GM21528 (cell line): Measurements from ENCODE around the gene GRIA1.

Experiments
- ATAC-seq: cut with Tn5 transposase; IDR thresholded peaks from one replicate; pipeline ENCODE4 v1.9.1; 2021; ENCODE audit warnings: mild to moderate bottlenecking, moderate library complexity; ENCODE audit not compliant: unreplicated experiment, low FRiP score

Gene GRIA1

DNA sequence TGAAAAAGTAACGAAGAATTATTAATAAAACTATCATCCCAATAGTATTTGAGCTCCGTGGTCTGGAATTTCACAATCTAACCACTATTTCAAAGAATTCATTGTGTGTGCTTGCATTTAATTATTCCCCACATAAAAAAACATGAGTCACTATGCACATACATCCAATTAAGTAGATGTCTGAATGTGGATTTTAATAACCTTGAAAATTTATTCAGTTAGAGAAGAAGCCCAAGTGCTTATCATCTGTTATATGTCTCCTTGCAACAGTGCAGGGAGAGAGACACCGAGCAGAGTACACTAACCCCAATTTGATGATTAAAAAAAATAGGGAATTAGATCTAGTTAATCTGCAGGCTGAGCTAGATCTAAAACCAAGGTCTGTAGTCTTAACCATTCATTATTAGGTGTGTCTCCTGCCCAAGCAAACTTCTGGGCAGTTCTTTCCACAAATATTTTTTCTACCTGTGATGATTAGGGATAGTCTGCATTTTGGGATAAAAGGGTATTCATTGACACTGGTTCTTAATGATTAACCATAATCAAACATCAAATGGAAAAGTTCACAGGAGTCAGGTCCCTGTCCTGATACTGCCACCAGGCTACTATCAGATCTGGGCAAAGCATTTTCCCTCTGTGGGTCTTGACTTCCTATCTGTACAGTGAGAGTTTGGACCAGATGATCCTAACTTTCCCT is 164.2 kb downstream of the GRIA1 start:
- no peak for ATAC-seq

DNA sequence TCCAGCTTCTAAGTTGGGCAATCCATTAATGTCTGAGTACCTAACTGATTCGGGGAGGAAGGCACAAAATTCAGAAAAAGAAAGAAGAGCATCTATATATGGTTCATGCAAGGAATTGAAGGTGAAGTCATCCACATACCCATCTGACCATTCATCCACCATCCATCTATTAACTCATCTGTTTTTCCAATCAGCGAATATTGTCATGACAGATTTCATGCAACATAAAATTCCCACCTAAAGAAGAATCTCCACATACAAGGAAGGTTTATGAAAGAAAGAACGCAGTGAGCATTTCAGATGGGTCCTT is 164.7 kb downstream of the GRIA1 start:
- ATAC-seq = no peak

DNA sequence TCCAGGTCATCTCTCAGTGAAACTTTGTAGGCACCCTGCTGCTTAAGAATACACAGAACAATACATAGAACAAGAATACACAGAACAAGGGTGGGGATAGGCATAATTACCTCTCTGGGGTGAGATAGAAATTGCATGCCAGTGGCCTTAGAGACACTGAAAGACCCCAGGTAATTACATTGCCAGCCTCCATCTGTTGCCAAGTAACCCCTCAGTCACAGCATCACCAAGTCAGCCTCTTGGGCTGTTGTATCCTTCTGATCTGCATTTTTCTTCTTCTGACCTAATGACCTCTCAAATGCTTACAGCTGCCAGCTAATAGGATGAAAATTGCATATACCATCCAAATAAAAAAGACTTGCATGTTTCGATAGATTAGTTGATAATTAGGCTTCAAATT is 167.7 kb downstream of the GRIA1 start:
- ATAC-seq = no peak

DNA sequence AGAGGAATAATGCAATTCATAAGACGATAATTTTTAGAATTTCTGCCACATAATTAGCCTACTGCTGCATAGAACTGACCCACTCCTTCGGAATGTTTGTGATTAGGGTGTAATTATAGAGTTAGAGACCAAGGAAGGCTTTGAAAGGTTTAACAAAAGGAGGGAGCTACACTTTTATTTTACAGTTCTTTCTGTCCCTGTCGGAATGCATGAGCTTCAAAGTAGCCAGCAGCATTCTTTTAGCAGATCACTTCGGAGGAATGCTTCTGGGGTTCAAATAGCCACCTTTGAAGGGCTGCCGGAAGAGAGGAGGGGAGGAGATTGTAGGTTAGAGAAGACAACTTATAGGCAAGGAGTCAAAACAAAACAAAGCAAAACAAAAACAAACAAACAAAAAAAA is 168.1 kb downstream of the GRIA1 start:
- no peak for ATAC-seq

DNA sequence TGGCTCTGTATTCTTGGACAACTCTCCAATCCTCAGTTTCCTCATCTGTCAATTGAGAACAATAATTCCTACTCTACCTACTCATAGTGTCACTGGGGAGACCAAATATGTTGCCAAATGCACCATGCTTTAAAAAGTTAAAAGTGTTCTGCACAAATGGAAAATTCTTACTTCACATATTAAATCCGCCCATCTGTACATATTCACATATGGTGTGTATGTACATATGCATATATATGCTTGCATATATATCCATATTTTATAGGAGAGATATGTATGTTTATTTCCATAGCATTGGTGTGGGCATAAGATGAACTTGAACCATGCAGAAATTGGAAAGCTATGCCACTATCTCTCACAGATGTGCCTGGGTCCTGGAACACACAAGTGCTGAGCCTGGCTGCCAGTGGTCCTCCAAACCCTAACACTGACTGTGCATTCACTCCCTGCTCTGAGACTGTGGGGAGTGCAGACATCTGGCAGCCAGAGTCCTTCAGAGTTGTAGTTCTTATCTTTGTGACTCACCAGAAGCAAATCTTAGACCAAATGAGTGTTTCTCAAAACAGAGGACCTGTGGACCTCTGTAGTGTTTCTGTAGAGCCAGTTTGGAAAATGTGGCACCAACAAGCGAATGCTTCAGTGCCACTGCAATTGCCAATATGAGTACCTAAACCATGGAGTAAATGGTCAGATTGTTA is 168.7 kb downstream of the GRIA1 start:
- ATAC-seq = no peak

DNA sequence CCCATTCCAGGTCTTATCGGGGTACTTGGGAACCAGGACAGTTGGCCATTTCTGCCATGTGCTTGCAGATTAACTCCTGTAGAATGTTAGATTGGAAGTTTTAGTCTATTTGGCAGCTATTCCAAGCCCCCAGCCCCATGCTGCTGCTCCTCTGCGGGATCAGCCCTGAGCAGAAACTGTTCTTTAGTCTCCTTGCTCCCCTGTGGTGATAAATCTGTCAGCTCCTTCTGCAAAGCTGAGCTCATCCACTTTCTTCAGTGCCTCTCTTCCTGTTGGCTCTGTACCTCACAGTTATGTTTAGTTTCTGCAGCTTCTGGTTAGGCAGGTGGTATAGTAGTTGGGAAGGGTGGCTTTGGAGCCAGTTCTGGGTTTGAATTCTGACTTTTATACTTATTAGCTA is 170.4 kb downstream of the GRIA1 start:
- no peak for ATAC-seq

DNA sequence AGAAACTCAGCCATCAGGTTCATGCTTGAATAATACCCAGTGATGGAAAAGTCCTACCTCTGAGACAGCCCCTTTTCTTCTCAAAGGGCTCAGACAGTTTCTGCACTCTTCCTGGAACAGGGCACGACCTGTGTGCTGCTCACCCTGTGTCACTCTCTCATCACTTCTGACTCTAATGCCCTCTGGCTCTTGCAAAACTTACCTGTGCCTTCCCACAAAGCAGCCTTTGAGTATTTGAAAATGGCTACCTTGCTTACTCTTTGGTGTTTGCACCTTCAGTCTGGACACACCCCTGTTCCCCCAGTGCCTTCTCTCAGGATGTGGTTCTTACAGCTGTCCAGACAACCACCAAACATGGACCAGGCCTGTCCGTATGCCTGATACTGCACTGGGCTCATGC is 171.4 kb downstream of the GRIA1 start:
- ATAC-seq = no peak

DNA sequence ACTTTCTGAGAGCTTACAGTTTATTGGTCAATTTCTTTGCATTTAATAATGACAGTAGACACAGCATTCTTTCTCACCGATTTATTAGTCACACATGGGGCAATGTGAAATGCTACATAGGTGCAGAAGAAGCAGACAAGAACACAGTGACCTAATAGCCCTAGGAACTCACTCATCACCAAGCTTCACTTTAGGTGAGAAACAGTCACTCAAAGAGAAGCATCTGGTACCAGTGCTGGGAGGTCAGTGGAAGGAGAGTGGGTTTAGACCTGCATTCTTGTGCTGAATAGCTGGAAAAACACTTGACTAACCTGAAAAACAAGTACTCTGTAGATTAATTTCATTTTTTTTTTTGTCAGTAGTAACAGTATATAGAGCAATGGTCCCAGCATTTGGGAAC is 179.6 kb downstream of the GRIA1 start:
- no peak for ATAC-seq

DNA sequence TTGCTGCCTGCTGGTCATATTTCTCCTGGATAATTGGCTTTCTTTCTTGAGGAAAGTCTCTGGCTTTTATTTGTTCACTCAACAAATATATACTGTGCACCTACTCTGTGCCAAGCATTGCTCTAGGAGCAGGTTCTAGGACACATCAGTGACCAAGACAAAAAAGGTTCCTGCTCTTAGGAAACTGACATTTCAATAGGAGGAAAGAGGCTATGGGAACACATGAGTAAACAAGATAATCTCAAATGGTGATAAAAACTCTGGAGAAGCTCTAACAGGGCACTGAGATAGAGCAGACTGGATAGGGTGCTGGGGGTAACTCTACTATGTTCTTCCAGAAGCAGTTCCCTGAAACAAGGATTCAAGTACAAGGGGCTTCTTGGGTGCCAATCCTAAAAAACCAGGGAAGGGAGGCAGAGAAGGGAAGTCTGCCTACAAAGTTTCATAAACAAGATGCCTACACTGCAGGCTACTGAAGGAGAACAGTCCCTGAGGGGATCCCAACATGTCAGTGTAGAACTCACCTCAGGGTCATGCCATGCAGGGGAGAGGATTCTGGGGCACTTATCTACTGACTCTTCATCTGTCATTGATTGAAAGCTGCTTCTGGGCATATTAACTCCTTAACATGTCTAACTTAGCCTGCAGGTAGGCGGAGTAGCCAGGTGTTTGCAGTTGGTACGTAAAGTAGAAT is 181.3 kb downstream of the GRIA1 start:
- ATAC-seq = no peak

DNA sequence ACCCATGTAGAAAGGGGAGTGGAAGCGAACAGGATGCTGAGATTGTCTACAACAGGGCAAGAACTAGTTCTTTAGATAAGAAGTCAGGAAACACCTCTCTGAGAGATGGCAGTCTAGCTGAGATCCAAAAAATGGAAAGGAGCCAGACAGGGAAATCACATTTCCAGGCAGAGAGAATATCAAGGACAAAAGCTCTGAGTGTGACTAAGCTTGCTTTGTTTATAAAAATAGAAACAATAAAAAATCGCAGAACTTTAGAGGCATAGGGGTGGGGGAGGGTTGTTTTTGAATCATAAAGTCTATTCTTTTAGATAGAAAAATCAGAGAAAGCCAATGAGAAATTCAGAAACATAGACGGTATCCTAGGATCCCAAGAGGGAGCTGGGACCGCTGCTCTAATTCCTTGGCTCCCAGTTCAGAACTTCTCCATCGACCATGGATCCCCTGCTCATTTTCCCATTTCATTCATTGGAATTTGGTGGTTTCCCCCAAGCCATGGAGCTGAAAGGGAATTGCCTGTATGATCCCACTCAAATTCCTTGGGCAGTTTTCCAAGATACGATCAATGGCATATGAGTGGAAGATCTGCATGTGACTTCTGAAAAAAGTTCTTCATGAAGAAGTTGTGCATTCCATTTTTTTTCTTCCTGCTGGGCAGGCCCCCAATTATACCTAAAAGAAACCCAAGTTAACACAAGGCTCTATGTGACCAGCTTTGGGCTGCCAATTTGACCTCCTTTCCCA is 182.0 kb downstream of the GRIA1 start:
- no peak for ATAC-seq

DNA sequence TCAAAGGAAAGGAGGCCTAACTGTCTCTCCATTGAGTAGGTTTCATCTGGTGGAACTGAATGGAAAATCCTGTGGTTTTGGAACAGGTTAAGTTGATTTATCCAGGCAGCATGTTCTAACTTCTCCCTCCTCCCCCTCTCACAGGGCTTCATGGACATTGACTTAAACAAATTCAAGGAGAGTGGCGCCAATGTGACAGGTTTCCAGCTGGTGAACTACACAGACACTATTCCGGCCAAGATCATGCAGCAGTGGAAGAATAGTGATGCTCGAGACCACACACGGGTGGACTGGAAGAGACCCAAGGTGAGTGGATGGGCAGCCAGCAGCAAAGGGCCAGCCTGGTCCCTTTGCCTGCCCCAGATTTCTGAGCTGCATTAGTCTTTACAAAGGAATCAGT is 183.9 kb downstream of the GRIA1 start:
- ATAC-seq = no peak

DNA sequence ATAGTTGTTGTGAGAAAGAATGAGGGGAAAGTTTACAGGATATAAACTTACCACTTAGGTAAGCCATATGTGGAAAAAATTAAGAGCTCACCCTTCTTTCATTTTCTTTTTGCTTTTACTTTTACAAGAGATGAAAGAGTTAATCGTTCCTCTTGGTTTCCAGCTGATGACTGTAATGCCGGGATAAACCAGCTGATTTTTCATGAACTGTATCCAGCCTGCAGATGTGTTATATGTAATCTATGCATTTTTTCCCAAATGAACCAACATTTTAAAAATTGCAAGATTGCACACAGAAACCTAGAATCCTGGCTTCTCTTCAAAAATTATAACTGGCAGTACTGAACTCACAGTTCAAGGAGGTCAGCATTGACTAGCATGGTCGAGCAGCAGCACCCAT is 185.9 kb downstream of the GRIA1 start:
- no peak for ATAC-seq

DNA sequence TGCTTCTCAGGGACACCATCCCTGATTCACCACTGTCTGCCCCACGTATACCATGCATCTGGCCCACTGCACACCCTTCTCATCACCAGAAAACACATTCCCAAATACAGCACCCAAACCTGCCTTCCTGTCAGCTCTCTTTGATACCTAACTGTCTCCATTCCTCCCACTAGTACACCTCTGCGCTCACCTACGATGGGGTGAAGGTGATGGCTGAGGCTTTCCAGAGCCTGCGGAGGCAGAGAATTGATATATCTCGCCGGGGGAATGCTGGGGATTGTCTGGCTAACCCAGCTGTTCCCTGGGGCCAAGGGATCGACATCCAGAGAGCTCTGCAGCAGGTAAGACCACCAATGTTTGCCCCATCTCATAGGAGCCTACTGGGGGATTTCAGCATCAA is 186.4 kb downstream of the GRIA1 start:
- no peak for ATAC-seq

DNA sequence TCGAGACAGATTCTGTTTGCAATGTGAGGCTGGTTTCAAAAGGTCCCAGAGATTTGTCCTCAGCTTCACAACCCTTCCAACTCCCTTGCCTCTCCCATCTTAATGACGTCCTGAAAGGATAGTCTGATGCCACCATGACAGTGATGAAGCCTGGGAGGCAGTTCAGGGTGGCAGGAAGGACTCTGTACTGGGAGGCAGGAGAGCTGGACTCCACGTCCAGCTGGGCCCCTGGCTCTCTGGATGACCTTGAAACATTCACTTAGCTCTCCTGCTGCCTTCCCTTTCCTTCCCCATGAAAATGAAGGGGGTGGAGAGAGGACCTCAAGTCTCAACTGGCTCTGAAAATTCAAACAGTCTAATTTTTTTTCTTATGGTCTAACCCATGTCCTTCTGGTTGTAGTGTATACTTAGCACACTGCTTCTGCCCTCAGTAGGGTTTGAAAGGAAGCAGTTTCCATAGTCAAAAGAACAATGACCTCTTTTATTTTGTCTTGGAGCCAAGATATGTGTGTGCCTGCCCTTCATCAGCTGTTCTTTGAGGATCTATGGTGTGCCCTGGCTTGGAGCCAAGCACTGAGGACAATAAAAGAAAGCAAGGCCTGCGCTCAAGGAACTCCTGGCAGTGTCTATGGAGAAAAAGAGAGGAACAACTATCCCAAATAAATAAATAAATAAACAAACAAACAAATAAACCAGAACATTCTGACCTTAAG is 188.3 kb downstream of the GRIA1 start:
- no peak for ATAC-seq

DNA sequence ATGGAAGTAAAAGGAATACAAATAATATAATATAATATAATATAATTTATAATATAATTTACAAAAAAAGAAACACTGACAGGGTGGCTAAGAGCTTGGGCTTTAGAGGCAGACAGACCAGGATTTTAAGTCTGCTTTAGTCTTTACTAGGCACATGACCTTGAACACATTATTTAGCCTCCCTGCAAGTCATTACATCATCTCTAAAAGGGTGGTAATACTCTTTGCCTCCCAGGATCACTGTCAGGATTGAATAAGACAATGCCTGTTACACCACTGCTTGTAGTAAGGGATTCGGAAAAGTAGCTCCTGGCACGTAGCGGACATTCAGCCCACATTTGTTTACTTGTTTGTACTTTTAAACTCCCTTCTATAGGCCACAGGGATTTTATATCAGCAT is 199.8 kb downstream of the GRIA1 start:
- ATAC-seq = no peak

DNA sequence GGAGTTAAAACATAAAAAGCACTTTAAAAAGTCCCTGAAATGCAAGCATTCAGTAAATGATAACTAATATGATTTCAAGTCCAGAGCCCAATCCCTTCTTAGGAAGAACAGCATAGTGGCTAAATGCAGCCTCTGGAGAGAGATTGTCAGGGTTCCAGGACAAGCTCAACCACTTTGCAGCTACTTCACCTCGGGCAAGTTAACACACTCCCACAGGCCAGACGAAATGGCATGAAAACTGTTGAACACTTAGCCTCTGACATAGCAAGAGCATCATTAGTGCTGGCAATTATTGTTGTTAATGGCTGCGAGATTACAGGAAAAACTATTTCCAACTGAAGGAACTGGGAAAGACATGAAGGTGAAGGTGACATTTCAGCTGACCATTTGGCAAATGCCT is 205.8 kb downstream of the GRIA1 start:
- ATAC-seq = no peak

DNA sequence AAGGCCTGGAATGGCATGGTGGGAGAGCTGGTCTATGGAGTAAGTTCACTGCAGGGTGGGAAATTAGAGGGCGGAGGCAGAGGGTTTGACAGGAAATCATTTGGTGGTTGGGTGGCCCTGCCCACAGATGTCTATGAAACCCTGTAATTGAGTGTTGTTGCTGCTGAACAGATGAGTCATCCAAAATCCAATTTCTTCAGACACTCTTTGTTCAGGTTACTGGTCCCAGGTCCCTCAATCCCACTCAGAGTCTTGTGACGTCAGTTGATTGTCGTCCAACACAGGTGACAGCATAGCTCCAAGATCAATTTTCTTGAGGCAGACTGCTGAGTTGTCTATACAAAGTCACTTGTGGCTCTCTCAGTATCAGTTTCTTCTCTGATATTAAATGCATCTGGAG is 208.6 kb downstream of the GRIA1 start:
- no peak for ATAC-seq

DNA sequence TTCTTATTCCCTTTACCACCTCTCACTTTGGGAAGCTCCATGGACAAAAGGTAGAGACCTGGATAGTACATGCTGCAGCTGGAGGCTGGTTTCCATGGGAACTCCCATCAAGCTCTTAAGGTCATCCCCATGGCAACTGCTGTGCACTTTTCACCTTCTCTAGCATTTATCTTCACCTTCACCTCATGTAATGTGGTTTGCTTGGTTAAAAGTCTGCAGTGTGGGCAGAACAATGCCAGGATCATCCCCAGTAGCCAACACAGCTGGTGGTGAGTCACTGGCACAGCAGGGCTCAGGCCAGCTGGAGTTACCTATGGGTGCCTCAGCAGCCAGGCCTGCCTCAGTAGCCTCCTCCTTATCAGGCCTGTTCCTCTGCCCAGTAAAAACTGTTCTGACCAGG is 210.5 kb downstream of the GRIA1 start:
- ATAC-seq = no peak

DNA sequence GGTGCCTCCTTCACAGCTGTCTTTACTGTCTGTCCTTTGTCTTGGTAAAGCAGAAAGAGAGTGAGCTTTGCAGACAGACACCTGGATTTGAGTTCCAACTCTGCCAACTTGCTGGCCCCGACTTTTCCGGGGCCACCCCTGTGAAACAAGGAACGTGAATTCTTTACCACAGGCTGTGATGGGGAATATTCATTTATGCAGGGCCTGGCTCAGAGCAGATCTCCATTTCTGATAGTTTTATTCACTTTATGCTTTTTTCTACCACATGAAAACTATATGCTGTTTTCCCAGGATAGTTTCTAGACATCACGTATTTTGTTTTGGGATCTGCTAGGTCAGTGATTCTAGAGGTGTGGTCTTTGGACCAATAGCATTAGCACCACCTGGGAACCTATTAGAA is 211.8 kb downstream of the GRIA1 start:
- no peak for ATAC-seq

DNA sequence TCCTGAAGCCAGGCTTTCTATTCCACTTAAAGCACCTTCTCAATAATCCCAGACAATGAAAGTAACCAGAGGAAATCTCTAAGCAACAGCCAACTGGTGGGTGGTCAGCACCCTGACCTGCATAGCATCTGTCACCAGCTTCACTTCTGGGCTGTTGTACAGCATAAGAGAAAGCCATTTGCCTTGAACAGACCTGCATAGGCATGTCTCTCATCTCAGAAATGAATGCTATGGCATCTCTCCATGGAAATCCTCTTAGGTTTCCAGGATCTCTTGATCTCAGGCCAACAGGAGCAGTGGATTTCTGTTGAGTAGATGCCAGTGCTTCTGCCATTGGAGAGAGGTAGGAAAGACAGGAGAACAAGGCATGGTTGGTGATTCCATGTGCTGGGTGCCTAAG is 213.6 kb downstream of the GRIA1 start:
- no peak for ATAC-seq

DNA sequence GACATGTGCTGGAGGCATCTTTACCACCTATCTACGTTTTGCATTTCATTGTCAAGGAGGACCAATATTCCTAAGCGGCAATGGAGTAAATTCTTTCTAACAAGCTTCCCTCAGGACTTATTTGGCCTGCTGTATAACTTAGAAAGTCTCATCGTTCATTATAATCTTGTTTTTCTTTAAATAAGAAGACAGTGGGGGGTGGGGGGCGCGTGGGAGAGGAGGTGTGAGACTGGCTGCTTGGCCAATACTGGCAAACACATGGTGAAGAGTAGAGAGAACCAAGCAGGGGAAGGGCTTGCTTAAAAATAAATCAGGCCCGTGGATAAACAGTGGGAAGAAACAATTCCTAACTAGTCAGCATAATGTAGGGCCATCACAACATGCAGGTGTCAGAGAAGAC is 217.2 kb downstream of the GRIA1 start:
- no peak for ATAC-seq
